ENCODE measurements around the gene RASA3. TPM values are rescaled to one million over a fixed set of nuclear protein-coding genes. Genes with fewer than 3 reads are reported as not detected.

RASA3 gene
- total and polyA plus RNA-seq, 2 of the 8 experiments (the other 6 are each of a cell fraction or from before 2014, with no cell fraction given), result 7.5 to 21.9 TPM

DNA sequence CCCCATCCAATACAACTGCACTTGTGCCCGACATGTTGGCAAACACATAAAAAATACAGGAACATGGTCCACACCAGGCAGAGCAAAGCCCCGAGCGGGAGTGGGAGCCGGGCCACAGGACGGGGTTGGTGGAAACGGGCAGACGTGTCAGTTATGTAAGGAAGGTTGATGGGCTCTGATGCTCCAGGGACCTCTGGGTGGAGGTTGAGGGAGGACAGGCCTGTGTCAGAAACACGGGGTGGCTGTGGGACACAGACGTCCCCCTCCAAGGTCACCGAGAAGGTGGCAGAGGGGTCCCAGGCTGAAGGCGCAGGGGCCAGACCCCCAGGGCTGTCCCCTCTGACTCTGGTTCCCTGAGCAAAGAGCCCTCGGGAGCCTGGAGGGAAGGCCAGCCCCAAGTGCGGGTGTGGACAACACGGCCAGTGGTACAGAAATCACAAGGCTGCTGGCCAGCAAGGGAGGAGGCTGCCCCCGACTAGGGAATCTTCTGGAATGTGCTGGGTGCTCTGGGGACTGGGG, 127.2 kb downstream of the RASA3 start:
- no peak overlapping the region for H4K91ac ChIP-seq (replicated peaks; ENCODE audit: insufficient read length, low read length)
- H2AK5ac ChIP-seq (ENCODE audit: low read depth, low read length), result no peak overlapping the region
- no peak overlapping the region for H2BK20ac ChIP-seq (ENCODE audit: low read length)
- no peak overlapping the region for H2BK120ac ChIP-seq (replicated peaks; ENCODE audit: low read depth, low read length)
- H3K79me2 ChIP-seq (ENCODE audit: control insufficient read depth in 1 of 2, insufficient read depth in 2 of 2, low read length in 2 of 2), result no peaks in the 10 kb centered on the region
- no peak overlapping the region for H3K4ac ChIP-seq (replicated peaks; ENCODE audit: insufficient read length, low read depth, low read length)
- H2BK5ac ChIP-seq (ENCODE audit: low read depth, low read length), result no peak overlapping the region; the same call in 1 of the 2 replicates
- FAIRE-seq (no peak), DNase-seq (ENCODE audit: low read depth in 1 of 2, low spot score in 2 of 2) (no peak)
- H3K4me3 ChIP-seq (ENCODE audit: extremely low read depth in 1 of 4, insufficient read depth in 2 of 4, low read depth in 3 of 4, low read length in 4 of 4), result no peak overlapping the region
- H3K56ac ChIP-seq (replicated peaks; ENCODE audit: insufficient read length, low read depth, low read length), result no peak overlapping the region
- no peak overlapping the region for H2AFZ ChIP-seq (ENCODE audit: low read length)
- no peak overlapping the region for H3K14ac ChIP-seq (ENCODE audit: insufficient read length)
- no peaks in the 10 kb centered on the region; a peak in 1 of 7 replicates for H3K4me1 ChIP-seq (replicated peaks in 1 of 4; ENCODE audit: control insufficient read depth in 3 of 4, insufficient read depth in 4 of 4, low read length in 3 of 4)
- no peak overlapping the region for H3K4me2 ChIP-seq (ENCODE audit: insufficient read depth in 1 of 2, low read depth in 2 of 2, low read length in 2 of 2)
- H3K23me2 ChIP-seq (ENCODE audit: low read depth, low read length), result no peaks in the 10 kb centered on the region
- H3K23ac ChIP-seq (ENCODE audit: insufficient read length), result no peak overlapping the region
- H4K8ac ChIP-seq (ENCODE audit: extremely low read depth, insufficient read depth, low read length), result no peak overlapping the region
- H3K27me3 ChIP-seq (replicated peaks in 1 of 4; ENCODE audit: control insufficient read depth in 3 of 4, extremely low read depth in 1 of 4, insufficient read depth in 3 of 4, low read length in 3 of 4), result no peaks in the 10 kb centered on the region
- no peak overlapping the region for H3K9ac ChIP-seq (replicated peaks in 1 of 4; ENCODE audit: extremely low read depth in 1 of 4, low read depth in 3 of 4, low read length in 3 of 4)
- no peaks in the 10 kb centered on the region for H3K36me3 ChIP-seq (ENCODE audit: control insufficient read depth in 2 of 4, insufficient read depth in 4 of 4, low read length in 3 of 4)
- TF ChIP-seq CEBPB (IDR thresholded peaks at IDR 0.05; ENCODE audit: low read depth, low read length) (no peak), BCL11A (IDR thresholded peaks at IDR 0.05; ENCODE audit: low read depth in 2 of 2, low read length in 2 of 2) (no peak), BACH1 (IDR thresholded peaks at IDR 0.05; ENCODE audit: low read length) (no peak), CTBP2 (IDR thresholded peaks at IDR 0.05; ENCODE audit: borderline replicate concordance, insufficient read depth, insufficient read length, low read length) (no peak), NRF1 (IDR thresholded peaks at IDR 0.05; ENCODE audit: low read depth, low read length) (no peak), TCF12 (IDR thresholded peaks at IDR 0.05; ENCODE audit: low read depth, low read length) (no peak), RFX5 (IDR thresholded peaks at IDR 0.05; ENCODE audit: borderline replicate concordance, low read depth, low read length) (no peak), RAD21 (IDR thresholded peaks at IDR 0.05 in 1 of 2, conservative IDR thresholded peaks at IDR 0.05 in 1 of 2; ENCODE audit: low read depth in 2 of 2, low read length in 2 of 2) (no peak), TEAD4 (IDR thresholded peaks at IDR 0.05; ENCODE audit: low read depth, low read length) (no peak), CREB1 (IDR thresholded peaks at IDR 0.05) (no peak), SP1 (IDR thresholded peaks at IDR 0.05; ENCODE audit: low read depth, low read length) (no peak), GTF2F1 (IDR thresholded peaks at IDR 0.05; ENCODE audit: borderline replicate concordance, low read depth, low read length) (no peak)
- no peaks in the 10 kb centered on the region for H3K9me3 ChIP-seq (ENCODE audit: insufficient read depth in 2 of 2, low read depth in 1 of 2, low read length in 1 of 2)
- H4K20me1 ChIP-seq (replicated peaks in 1 of 2; ENCODE audit: control insufficient read depth in 1 of 2, insufficient read depth in 2 of 2, low read length in 2 of 2), result peaks cover 0 to 5% of the 10 kb centered on the region in 2 experiments
- H2BK12ac ChIP-seq (ENCODE audit: low read depth, low read length), result no peak overlapping the region
- 88% methylated on average over 13 of the region's 15 CpGs; no CpG with 5 or more reads in 1 of the 2 experiments for WGBS, 2 experiments (ENCODE audit: extremely low coverage in 1 of 2, insufficient coverage in 1 of 2, insufficient read length in 1 of 2, insufficient replicate concordance in 2 of 2, low coverage in 1 of 2, low lambda C conversion rate in 2 of 2, missing lambda C conversion rate in 1 of 2)
- ChIA-PET POLR2A (ENCODE audit: partially characterized antibody) (no interaction called here), CTCF (ENCODE audit: partially characterized antibody) (no interaction called here)
- H3K18ac ChIP-seq (ENCODE audit: extremely low read depth, low read length), result no peak overlapping the region
- no peak overlapping the region for H2BK15ac ChIP-seq (ENCODE audit: low read length)
- H3K79me1 ChIP-seq (ENCODE audit: low read depth, low read length), result no peaks in the 10 kb centered on the region
- H4K5ac ChIP-seq (ENCODE audit: insufficient read length, low read depth, low read length), result no peak overlapping the region
- no peak overlapping the region for H3K27ac ChIP-seq (ENCODE audit: low read depth, low read length)
